IPS DF 4.7 (cell line): ENCODE results near the gene KIF1B.
"Not testable (repeated sequence)": the region's sequence is repeated elsewhere in the genome, so short reads cannot be mapped to it uniquely, and the experiment has no call there.

Source experiments
- DNase-seq: peaks from one replicate; pipeline ENCODE4 v3.0.0-alpha.2; 2013; ENCODE audit warnings: low spot score; ENCODE audit errors: extremely low read depth

Gene KIF1B

DNA sequence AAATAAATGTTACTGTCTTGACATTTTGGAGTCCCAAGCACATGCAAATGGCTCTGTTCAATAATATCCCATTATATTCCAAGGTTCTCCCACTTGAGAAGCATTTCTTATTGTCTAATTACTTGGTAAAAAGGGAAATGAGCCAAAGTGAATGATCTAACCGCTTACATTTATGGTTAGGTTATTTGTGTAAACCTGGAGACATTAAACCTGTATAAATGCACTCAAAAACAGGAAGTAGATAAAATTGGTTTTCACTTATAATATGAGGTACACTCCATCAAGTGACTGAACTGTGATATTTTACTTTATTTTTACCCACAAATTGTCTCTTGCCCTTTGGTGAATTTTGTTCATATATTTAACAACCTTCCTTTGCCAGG lies 26.8 kb downstream of the KIF1B start:
- no peak for DNase-seq

DNA sequence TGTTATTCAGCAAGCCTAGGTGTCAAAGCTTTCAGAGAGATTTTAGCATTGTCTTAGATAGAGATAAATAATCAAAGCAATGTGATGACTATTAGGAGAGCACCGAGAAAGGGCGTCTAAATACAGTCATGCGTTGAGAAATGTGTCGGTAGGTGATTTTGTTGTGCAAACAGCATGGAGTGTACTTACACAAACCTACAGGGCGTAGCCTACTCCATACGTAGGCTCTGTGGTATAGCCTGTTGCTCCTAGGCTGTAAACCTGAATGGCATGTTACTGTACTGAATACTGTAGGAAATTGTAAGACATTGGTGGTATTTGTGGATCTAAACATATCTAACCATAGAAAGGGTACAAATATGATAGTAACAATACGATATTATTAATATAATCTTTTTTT lies 31.8 kb downstream of the KIF1B start:
- DNase-seq: no peak

DNA sequence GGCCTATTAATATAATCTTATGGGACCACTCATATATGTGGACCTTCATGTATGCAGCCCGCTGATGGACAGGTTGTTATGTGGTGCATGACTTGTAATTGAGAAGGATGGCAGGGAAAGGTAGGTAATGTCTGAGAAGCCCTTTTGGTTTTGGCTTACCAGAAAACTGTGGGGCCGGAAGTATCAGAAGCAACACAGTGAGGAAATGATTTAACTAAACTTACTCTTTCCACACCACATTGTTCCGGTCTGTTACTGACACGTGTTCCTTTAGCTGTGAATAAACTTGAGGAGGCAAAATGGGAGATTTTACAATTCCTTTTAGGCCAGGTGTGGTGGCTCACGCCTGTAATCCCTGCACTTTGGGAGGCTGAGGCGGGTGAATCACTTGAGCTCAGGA lies 32.4 kb downstream of the KIF1B start:
- no peak for DNase-seq

DNA sequence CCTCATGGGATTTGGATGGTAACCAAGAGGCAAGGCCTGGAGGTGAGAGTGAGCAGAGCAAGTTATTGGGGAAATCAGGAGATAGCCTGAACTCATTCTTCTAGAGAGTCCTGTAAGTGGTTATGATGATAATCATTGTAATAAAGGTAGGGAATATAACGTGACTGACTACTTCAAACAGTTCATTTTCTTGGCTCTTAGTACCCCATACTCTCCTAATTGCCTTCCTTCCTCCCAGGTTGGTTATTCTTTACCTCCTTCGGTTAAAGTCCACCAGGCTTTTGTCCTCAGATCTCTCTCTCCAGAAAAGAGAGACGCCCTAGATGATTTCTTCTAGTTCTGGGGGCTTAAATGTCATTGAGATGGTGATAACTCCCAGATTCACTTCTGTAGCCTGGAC lies 35.3 kb downstream of the KIF1B start:
- no peak for DNase-seq

DNA sequence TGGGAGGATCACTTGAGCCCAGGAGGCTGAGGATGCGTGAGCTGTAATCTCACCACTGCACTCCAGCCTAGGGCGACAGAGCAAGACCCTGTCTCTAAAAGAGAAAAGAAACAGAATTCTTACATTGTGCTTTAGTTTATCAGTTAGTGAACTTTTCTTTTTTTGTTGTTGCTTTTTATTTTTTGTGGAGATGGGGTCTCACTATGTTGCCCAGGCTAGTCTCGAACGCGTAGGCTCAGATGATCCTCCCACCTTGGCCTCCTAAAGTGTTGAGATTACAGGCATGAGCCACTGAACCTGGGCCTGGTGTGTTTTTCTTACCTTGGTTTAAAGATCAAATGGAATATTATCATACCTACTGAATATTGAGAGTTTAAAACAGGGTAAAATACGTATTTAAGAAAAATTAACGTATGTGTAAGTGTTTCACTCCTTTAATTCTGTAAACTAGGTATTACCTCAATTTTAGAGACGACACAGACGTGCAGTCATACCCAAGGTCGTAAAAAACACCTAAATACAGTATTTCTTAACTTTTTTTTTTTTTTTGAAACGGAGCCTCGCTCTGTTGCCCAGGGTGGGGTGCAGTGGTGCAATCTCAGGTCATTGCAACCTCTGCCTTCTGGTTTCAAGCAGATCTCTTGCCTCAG lies 39.6 kb downstream of the KIF1B start:
- no peak for DNase-seq

DNA sequence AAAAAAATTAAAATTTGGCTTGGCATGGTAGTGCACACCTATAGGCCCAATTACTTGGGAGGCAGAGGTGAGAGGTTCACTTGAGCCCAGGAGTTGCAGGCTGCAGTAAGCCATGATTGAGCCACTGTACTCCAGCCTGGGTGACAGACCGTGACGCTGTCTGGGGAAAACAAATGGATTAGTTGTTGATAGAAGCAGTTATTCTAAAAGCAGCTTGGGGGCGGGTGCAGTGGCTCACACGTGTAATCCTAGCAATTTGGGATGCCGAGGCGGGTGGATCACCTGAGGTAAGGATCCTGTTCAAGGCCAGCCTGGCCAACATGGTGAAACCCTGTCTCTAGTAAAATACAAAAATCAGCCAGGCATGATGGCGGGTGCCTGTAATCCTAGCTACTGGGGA lies 40.3 kb downstream of the KIF1B start:
- no peak for DNase-seq

DNA sequence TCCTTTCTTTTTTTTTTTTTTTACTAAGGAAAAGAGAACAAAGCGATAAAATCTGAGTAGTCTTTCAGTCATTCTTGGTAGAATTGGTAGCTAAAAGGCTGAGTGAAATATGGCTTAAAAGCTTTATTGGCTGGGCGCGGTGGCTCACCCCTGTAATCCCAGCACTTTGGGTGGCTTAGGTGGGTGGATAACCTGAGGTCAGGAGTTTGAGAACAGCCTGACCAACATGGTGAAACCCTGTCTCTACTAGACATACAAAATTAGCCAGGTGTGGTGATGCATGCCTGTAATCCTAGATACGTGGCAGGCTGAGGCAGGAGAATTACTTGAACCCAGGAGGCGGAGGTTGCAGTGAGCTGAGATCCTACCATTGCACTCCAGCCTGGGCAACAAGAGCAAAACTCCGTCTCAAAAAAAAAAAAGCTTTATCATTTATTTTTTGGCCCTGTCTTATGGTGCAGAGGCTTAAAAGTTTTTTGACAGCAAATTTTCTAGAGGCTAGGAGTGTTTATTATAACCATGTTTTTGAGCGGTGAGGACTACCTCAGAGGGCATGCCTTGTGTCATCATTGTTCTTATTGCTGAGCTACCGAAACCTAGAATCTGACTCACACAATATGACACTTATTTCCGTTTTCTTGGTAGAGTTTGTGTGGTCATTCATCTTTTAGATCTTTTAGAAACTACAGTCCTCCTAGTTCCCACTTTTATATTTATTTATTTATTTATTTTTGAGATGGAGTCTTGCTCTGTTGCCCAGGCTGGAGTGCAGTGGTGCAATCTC lies 41.1 kb downstream of the KIF1B start:
- DNase-seq: not testable (repeated sequence)

DNA sequence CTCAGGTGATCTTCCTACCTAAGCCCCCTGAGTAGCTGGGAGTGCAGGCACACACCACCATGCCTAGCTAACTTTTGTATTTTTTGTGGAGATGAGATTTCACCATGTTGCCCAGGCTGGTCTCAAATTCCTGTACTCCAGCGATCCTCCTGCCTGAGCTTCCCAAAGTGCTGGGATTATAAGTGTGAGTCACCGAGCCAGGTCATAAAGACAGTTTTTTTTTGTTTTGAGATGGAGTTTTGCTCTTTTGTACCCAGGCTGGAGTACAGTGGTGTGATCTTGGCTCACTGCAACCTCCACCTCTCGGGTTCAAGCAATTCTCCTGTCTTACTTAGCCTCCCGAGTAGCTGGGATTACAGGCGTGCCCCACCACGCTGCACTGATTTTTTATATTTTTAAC lies 42.1 kb downstream of the KIF1B start:
- DNase-seq: no peak

DNA sequence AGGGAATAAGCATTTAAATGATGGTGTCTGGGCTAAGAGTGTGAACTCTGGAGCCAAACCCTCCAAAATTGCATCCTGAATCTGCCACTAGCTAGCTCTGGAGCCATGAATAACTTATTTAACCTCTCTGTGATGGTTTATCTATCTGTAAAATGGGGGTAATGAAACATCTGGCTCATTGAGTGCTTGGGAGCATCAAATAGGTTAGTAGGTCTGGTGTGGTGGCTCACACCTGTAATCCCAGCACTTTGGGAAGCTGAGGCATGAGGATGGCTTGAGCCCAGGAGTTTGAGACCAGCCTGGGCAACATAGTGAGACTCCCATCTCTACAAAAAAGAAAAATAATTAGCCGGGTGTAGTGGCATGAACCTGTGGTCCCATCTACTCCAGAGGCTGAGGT lies 42.8 kb downstream of the KIF1B start:
- DNase-seq: no peak

DNA sequence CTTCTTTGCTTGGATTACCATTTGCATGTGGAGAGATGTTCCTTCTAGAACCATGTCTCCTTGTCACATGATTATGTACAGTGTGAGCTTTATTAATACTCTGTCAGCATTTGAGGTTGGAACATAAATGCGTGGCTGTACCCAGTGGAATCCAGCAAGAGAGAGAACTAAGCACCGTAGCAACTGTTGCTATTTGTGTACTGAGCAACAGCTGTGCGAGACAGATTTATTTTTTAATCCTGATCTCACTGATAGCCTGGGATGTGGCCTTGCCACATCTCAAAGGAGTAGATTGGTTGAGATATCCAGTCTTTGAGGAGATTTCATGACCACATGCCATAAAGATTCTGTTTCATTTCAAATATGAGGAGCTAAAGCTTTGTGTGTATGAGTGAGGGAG lies 43.4 kb downstream of the KIF1B start:
- DNase-seq: no peak

DNA sequence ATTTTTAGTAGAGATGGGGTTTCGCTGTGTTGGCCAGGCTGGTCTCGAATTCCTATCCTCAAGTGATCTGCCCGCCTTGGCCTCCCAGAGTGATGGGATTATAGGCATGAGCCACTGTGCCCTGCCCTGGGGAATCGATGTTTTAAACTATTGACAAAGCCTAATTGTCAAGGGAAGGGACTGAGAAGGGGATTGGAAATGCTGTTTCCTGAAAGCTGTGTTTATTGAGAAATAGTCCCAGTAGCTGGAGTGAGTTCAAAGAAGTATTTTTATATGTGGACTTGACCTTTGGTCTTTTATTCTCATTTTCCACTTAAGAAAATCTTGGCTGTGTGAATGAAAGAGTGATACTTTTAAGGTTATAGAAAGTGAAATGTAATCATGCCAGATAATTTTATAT lies 47.5 kb downstream of the KIF1B start:
- no peak for DNase-seq

DNA sequence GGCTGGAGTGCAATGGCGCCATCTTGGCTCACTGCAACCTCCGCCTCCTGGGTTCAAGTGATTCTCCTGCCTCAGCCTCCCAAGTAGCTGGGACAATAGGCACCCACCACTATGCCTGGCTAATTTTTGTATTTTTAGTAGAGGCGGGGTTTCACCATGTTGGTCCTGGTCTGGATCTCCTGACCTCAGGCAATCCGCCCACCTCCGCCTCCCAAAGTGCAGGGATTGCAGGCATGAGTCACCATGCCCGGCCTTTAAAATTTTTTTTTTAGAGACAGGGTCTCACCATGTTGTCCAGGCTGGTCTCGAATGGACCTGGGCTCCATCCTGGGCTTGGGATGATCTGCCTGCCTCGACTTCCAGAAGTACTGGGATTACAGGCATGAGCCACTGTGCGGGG lies 49.2 kb downstream of the KIF1B start:
- DNase-seq: not testable (repeated sequence)

DNA sequence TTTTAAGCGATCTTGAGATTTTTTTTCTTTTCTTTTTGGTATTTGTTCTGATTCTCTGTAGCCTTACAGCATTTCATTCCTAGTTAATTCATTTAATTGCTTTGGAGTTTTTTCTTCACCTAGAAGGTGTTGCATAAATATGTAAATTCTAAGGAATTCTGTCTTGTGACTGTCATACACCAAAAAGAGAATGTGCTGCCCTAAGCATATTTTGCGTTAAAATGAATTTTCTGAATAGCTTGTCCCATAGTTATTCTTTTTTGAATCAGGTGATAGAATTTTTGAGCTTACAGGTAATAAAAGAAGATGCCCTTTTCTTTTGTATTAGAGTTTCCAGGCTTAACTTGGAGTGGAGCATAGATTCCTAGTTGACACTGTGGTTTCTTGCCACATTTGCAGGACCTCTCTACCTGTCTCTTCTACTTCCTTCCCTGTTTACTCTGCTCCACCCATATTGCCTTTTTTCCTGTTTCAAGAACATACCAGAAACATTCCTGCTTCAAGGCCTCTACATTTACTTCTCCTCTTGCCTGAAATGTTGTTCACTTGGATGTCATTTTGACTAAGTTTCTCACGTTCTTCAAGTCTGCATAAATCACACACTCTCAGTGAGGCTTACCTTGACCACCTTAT lies 53.2 kb downstream of the KIF1B start:
- DNase-seq: no peak

DNA sequence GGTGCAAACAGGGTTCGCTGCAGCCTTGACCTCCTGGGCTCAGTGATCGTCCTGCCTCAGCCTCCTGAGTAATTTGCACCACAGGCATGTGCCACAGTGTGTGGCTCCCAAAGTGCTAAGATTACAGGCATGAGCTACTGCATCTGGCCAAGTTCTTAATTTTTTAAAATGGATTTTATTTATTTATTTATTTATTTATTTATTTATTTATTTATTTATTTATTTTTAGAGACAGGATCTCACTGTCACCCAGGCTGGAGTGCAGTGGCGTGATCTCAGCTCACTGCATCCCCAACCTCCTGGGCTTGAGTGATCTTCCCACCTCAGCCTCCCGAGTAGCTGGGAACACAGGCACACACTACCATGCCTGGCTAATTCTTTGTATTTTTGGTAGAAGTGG lies 54.7 kb downstream of the KIF1B start:
- DNase-seq: no peak

DNA sequence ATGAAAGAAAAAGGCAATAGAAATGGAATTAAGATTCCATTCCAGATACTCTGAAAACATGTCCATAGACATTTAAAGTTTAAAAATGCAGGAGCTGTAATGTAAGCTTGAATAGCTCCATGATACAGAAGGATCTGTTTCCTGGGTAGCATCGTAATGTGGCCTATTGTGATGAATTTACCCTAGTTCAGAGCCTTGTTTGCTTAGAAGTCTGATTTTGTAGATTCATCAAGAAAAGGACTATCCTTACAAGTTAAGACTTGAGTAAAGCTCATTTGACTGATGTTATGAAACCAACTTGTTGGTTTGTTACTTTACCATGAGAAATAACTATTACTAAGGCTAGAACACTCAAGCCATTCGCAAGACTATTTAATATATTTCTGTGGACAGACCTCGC lies 55.5 kb downstream of the KIF1B start:
- no peak for DNase-seq

DNA sequence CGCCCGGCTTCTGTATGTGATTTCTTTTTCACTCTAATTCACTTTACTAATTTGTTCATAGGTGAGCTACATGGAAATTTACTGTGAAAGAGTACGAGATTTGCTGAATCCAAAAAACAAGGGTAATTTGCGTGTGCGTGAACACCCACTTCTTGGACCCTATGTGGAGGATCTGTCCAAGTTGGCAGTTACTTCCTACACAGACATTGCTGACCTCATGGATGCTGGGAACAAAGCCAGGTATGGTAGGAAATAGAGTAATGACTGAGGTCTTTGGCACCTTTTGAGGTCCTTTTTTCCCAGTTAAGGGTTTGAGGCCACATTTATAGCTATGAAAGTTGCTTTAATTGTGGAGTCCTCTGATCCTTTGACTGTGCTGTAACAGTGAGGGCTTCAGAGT lies 56.9 kb downstream of the KIF1B start:
- DNase-seq: no peak

DNA sequence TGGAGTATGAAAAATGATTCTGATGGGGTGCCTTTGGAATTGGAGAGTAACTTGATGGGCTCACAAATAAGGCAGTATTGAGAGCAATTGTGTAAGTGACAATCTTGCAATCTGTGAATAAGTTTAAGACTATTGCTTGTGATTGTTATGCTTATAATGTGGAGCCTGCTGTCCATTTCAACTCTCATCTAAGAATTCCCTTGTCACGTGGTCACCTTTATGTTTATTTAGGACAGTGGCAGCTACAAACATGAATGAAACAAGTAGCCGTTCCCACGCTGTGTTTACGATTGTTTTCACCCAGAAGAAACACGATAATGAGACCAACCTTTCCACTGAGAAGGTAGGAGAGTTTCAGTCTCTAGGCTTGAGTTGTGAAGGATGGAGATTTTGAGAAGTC lies 57.6 kb downstream of the KIF1B start:
- DNase-seq: no peak

DNA sequence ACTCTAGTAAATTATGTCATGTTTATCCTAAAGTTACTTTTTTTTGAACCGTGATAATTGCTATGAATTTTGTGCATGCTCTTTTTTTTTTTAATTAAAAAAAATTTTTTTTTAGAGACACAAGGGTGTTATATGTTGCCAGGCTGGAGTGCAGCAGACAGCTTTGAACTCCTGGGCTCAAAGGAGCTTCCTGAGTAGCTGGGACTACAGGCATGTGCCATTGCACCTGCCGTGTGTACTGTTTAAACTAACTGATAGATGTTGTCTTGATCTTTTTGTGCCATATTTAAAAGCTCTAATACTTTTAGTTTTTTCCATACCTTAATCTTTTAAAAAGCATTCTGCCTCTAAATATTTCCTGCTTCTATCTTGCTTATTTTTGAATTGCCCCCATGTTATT lies 60.7 kb downstream of the KIF1B start:
- DNase-seq: no peak

DNA sequence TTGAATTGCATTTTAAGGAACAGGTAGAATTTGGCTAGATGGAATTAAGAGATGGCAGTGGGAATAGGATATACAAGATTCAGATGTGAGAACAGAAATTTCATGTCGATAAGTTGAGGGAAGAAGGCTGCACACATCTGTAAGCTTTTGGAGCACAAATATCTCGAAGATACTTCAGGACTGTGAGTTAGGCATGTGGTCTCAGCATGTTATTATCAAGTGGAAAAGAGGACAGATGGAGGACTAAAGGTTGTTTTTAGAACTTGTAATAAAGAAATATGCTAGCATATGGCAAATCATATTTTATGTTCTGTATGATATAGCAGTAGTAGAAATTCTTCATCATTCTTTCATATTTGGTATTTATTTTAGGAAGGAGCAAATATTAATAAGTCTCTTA lies 61.5 kb downstream of the KIF1B start:
- no peak for DNase-seq

DNA sequence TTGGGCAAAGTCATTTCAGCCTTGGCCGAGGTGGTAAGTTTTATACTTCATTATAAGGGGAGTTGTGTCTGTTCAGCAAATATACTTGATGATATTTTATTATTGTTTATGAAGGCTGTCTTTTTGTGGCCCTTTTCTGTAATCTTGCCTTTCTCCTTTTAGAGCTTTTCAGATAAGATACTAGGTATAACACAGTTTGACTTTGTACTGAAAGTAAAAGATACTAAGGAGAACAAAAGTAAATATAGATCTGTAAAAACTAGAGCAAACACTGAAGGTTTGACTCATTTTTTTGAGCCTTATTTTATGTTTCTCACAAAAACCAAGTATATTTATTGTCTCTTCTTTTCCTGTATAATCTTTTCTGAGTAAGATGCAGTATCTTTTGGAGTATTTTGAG lies 61.9 kb downstream of the KIF1B start:
- no peak for DNase-seq

DNA sequence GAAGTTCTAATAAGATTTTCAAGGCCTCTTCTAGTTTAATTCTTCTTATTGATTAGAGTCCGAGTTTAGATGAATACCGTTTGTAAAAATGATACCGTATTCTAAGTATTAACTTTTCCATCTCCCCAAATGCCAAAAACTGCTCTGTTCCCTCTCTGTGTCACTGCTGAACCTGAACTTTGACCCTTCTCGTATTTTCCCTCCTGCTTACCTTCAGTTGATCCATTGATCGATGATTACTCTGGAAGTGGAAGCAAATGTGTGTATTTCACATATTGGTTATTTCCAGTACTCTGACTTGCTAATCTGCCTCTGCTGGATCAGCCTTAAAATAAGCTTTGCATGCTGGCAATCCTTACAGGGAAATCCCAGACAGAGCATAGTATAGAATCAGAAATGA lies 68.5 kb downstream of the KIF1B start:
- no peak for DNase-seq

DNA sequence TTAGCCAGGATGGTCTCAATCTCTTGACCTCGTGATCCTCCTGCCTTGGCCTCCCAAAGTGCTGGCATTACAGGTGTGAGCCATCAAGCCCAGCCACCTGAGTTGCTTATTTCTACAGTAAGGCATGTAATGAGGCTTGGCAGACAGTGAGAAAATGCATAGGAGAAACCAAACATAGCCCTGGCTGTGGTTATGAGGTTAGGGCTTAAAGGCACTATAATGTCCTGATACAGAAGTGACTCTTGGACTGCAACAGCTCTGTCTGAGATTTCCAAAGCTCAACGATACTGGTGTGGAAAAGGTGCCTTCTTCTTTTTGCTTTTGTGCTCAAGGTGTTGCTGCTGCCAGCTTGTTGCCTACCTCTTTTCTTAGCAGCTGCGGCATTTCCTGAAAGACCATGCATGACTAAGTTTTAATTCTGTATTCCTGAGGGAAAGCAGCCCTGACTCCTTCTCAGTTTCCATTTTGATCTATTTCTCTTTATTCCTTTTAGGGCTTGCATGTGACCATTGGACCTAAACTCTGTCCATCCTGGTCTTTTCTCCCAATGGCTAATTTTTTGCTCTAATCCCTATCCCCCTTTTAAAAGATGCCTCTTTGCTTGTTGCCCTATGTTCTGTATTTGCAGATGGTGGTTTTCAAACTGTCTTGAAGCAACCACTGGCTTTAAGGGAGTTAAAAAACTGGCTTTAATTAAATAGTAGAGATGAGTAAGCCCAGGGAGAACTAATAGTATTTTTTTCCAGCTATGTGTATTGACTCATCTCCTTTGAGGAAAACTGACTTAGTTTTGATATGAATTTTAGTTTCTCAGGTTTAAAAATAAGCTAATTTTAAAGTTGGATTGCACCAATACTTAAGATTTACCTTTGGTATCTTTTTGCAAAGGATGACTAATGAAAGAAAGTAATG lies 70.3 kb downstream of the KIF1B start:
- no peak for DNase-seq
